HG03139 (cell line): ENCODE data around the gene COPS8.

ENCODE experiments used
- ATAC-seq: cut with Tn5 transposase; IDR thresholded peaks from one replicate; pipeline ENCODE4 v1.9.1; 2021; ENCODE audit not compliant: unreplicated experiment

Gene COPS8

GRCh38 chr2:237064203-237065070 is 21.3 kb upstream of the COPS8 start:
- no peak for ATAC-seq

DNA sequence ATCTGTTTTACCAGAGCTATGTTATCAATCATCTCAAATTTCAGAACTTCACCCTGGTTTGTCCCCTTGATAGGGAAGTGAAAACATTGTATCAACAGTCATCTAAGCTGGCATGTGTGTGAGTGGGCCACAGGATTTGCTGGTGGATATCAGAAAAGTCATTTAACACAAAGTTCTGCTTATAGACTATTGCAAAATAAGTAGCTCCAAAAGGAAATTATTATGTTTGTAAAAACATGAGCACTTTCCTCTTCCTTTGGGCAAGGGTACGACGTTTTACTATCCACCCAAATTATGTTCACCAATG is 20.7 kb upstream of the COPS8 start:
- no peak for ATAC-seq

GRCh38 chr2:237066396-237066795 is 19.3 kb upstream of the COPS8 start:
- ATAC-seq, result no peak

- no peak for ATAC-seq
Measured at GRCh38 chr2:237068005-237068576, 17.6 kb upstream of the COPS8 start.

- ATAC-seq, result no peak
Measured at GRCh38 chr2:237072067-237072931, 13.4 kb upstream of the COPS8 start.

DNA sequence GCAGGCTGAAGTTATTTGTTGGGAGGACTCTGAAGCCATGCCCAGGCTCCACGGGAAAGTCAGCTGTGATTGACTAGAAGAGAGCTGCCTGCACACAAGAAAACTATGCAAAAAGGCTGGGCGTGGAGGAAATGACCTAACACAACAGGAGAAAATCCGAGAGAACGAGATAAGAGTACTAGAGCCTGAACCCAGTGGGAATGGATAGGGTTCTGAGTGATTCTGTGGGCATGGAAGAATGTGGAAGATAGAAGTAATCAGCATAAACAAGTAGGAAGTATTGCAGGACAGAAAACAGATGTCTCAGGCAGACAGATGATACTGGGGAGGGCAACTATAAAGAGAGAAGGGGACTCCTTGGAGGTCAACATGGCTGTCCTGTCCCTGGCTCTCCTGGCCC is 12.1 kb upstream of the COPS8 start:
- ATAC-seq, result no peak

GRCh38 chr2:237074211-237074993 is 11.3 kb upstream of the COPS8 start:
- ATAC-seq, result no peak

DNA sequence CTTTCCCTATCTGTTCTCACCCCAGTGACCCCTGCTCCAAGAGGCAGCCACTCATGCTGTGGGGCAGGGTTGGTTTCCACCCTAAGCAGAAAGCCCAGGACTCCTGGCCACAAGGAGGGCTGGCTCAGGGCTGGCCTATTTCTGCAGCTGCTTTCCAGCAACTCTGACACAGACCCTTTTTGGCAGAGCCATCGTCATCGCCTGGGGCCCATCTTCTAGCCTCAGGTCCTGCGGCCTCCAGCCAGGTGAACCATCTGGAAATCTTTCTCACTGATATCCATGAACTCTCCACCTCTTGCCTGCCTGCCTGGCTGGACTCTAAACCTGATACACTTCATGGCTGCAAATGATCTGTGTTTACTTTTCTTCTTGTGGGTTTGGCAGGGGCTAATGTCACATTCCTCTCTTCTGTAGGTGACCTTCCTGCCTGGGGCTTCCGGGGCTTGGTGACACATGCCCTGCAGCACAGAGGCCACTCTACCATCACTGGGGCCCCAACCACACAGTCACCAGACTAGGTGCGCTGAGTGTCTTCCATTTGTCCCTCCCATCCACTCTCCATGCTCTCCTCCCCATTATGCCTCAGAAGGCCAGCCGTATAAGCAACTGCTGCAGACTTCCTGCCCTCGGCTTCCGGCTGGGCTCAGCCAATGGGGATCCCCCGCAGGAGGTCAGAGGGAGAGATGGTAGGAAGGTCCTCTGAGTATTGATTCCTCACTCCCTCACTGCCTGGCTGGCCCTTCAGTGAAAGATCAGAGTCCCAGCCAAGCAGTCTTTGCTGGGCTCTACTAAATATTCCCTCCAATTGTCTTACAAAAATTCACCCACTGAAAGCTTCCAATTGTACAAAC is 9.7 kb upstream of the COPS8 start:
- ATAC-seq, result no peak

- no peak for ATAC-seq
Measured at GRCh38 chr2:237081596-237081995, 4.1 kb upstream of the COPS8 start.

DNA sequence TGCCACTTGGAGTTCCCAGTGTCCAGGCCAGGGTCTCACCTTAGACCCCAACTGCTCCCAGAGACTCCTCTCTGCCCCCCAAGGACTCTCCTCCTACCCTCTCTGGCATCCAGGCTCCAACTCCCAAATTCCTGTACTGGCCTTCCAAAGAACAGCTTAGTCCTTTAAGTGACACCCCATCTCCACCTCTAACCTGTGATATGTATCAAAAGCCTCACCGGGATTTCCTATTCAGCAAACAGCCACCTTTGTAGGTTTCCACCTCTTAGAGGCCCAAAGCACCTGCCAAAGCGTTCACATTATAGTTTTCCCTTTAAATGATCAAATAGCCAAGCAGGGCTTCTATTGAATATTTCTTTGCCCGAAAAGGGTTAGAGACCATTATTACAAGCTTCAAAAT is 2.7 kb upstream of the COPS8 start:
- ATAC-seq, result no peak

DNA sequence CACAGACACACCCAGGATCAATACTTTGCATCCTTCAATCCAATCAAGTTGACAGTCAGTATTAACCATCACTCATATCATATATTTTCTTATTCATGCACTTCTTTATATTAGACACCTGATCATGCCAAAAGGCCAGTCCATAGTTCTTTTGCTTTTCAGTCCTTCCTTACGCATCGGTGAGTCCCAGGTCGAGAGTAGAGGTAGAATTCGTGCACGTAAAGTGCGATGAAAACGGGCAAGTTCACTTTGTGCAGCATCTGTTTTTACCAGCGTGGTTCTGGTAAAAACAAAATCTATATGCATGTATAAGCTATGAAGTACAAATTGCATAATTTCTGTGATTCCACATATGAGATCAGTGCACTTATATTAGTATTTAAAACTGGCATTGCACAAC is 1.2 kb upstream of the COPS8 start:
- no peak for ATAC-seq

DNA sequence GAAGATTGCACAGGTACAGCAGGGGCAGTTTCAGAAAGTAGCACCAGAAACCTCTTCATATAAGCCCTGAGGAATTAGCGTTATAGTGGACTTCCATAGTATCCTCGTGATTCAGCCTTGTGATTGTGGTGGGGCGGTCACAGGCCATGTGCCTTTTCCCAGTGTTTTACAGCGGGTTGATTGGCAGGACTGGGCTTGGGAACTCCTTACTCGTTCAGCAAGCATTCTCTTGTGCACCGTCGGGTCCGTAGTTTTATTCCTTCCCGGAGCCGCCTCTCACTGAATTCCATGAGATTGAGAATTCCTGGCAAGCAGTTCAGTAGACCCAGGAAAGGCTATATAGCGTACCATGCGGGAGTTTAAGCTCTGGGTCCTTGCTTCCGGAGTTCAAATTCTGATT is 5.2 kb downstream of the COPS8 start:
- ATAC-seq, result no peak

DNA sequence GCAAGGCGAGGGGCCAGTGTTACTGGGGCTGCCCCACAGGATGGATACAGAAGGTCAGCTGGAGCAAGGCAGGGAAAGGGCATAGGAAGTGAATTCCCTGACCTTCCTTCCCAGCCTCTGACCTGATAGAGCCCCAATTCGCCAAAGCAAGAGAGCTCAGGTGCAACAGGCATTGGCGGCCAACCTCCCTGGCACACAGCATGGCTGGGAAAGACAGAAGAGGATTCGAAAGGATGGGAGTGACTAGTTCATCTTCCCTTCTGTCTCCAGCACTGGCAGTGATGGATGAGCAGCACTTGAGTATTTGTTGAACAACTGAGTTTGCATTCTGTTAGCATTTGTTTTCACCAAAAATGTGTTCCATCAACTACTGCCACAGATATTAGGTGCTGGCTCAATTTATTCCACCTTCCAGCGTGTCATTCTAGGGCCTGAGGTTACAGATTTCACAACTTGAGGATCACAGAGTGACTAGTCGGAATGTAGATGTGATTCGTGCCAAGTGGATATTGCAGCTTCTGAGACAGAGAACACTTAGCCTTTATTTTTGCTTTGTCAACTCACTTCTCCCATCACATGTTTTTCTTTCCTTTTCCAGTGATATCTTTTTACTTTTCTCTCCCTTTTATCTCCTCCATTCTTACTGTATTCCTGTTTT is 6.2 kb downstream of the COPS8 start:
- no peak for ATAC-seq

- ATAC-seq, result no peak
Measured at GRCh38 chr2:237092506-237092905, 6.8 kb downstream of the COPS8 start.

DNA sequence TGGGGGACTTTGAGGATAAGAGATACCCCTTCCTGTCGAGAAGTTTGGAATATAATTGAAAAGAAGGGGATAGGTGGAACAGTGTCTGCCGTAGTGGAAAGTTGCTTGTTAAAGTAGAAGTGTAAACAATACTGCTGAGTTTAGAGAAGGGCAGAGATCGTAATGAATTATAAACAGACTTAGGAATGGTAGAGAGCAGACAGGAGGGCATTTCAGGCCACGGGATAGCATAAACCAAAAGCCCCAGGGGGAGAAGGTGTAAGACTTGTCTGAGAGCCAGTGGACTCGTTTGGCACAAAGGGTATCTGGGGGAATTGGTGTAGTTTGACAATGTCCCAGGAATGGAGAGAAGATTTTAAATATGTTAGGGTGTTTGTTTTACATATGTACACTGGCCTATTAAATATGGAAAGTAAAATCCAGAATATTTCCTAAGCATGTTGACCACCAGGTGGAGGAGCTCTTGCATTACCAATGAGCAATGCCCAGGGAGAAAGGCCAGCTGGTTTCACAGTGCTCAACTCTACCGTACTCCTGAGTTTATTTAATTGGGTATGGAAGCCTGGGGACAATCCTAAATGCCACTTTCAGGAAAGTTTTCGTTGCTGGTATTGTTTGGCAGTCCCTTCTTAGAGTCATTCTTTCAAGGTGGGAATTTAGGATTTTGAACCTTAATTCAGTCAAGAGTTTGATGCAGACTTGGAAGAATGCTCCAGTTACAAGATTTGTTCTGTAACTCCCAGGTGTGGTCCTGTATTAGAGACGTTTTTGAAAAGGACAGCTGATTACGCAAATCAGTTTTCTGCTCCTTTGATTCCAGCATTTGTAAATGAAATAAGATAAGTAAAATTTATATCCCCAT is 7.5 kb downstream of the COPS8 start:
- ATAC-seq, result no peak

DNA sequence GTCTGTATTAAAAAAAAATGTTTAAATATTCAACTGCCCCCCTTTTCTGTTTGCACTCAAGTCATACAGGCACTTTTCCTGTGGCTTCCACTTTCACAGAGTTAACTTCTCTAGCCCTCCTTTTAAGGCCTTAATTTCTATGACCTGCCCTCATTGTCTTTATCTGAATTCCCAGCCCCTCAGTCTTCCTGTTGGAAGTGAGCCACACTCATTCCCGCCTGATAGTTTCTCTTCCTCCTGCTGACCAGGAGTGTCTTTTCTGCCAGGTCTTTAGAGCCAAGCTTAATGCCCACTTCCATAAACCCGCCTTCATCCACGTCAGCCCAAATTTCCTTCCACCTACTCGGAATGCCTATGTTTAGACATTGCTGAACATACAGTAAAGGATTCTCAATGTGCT is 10.5 kb downstream of the COPS8 start:
- no peak for ATAC-seq

GRCh38 chr2:237096911-237097310 is 11.2 kb downstream of the COPS8 start:
- ATAC-seq, result no peak

DNA sequence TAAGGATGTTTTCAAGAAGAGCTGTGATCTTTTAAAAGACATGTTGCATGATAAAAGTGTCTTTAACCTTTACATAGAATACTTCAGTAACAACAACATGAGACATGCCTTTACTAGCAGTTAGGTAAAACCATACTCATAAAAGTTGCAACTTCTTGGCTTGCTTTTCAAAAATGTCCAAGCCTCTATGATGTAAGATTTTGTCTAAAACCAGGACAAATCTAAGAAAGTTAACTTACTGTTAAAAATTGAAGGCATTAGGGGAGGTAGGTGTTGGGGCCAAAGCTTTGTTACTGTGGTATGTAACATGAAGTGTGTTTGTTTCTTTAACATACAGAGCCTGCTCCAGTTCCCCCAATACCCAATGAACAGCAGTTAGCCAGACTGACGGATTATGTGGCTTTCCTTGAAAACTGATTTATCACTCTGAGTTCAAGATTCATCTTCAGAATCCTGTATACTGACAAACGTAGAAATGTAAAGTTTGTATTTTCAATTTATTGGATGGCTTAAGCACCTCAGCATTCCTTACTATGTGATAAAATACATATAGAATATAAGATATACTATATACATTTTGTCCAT is 11.7 kb downstream of the COPS8 start:
- ATAC-seq, result no peak
